ENCODE results near the gene KCNC1. TPM values are rescaled to one million over a fixed set of nuclear protein-coding genes. Genes with fewer than 3 reads are reported as not detected.

Gene KCNC1
- total and polyA plus RNA-seq, 7 donors: 0.01 to 1.1 (median 0.13) TPM

- Histone ChIP-seq H3K27ac (no peak overlapping the region), H3K4me3 (no peak overlapping the region), H3K36me3 (ENCODE audit: insufficient read depth in 1 of 2, low read depth in 1 of 2) (no peaks in the 10 kb centered on the region), H3K9me3 (no peaks in the 10 kb centered on the region), H3K4me1 (no peaks in the 10 kb centered on the region), H3K27me3 (ENCODE audit: insufficient read depth in 3 of 3, low read length in 2 of 3) (peaks cover 0 to 24% (median 5%) of the 10 kb centered on the region in 3 donors)
- intact Hi-C loops (cut with DNase I): no loop called here
- ATAC-seq (no peak), DNase-seq (peak in 1 of 2 donors; percentile 5)
- WGBS, 3 donors: 60 to 68% (median 65%) methylated on average over 5 of the region's 5 CpGs
- no peak for TF ChIP-seq CTCF (IDR thresholded peaks at IDR 0.05)
These were observed 7.4 kb downstream of the KCNC1 start for GRCh38 chr11:17742019-17742418.

- H3K9me3 ChIP-seq: no peaks in the 10 kb centered on the region
- ATAC-seq: peak in 1 of 4 donors; percentile 39
- peak in 1 of 2 donors; percentile 43 for DNase-seq
- no peak overlapping the region for H3K4me3 ChIP-seq
- intact Hi-C loops (cut with DNase I): no loop called here
- H3K36me3 ChIP-seq (ENCODE audit: insufficient read depth in 1 of 2, low read depth in 1 of 2): no peaks in the 10 kb centered on the region
- peaks cover 0 to 15% (median 0%) of the 10 kb centered on the region in 3 donors for H3K27me3 ChIP-seq (ENCODE audit: insufficient read depth in 3 of 3, low read length in 2 of 3)
- WGBS, 3 donors: 84 to 90% (median 85%) methylated on average over 13 of the region's 13 CpGs
- H3K27ac ChIP-seq: no peak overlapping the region
- TF ChIP-seq CTCF (IDR thresholded peaks at IDR 0.05): no peak
- no peaks in the 10 kb centered on the region for H3K4me1 ChIP-seq
These were observed 8.6 kb downstream of the KCNC1 start for GRCh38 chr11:17743026-17743807.

GRCh38 chr11:17743808-17744119, 9.2 kb downstream of the KCNC1 start:
- no peaks in the 10 kb centered on the region for H3K9me3 ChIP-seq
- ATAC-seq: no peak
- no peak for TF ChIP-seq CTCF (IDR thresholded peaks at IDR 0.05)
- WGBS, 3 donors: 81 to 89% (median 85%) methylated on average over 5 of the region's 5 CpGs
- no peak overlapping the region for H3K4me3 ChIP-seq
- DNase-seq: no peak
- peaks cover 0 to 13% (median 0%) of the 10 kb centered on the region in 3 donors for H3K27me3 ChIP-seq (ENCODE audit: insufficient read depth in 3 of 3, low read length in 2 of 3)
- H3K4me1 ChIP-seq: no peaks in the 10 kb centered on the region
- intact Hi-C loops (cut with DNase I): no loop called here
- H3K27ac ChIP-seq: no peak overlapping the region
- H3K36me3 ChIP-seq (ENCODE audit: insufficient read depth in 1 of 2, low read depth in 1 of 2): no peaks in the 10 kb centered on the region

GRCh38 chr11:17744151-17744940, 9.8 kb downstream of the KCNC1 start:
- H3K9me3 ChIP-seq: no peaks in the 10 kb centered on the region
- TF ChIP-seq CTCF (IDR thresholded peaks at IDR 0.05): no peak
- H3K27ac ChIP-seq: no peak overlapping the region
- ATAC-seq (no peak), DNase-seq (peak in 1 of 2 donors; percentile 31)
- H3K27me3 ChIP-seq (ENCODE audit: insufficient read depth in 3 of 3, low read length in 2 of 3): peaks cover 0 to 8% (median 0%) of the 10 kb centered on the region in 3 donors
- intact Hi-C loops (cut with DNase I): no loop called here
- WGBS, 3 donors: 81 to 85% (median 83%) methylated on average over 10 of the region's 10 CpGs
- H3K4me3 ChIP-seq: no peak overlapping the region
- H3K36me3 ChIP-seq (ENCODE audit: insufficient read depth in 1 of 2, low read depth in 1 of 2): no peaks in the 10 kb centered on the region
- H3K4me1 ChIP-seq: peaks cover 4% of the 10 kb centered on the region
